Skin of body (tissue), 2 donors: ENCODE data around the gene DEK. TPM values are rescaled to one million over a fixed set of nuclear protein-coding genes. Genes with fewer than 3 reads are reported as not detected.
"Not testable (repeated sequence)": the region's sequence is repeated elsewhere in the genome, so short reads cannot be mapped to it uniquely, and the experiment has no call there.

ENCODE experiments used
- DNase-seq: peaks from one replicate; lab custom pipeline; 2025; lab: John Stamatoyannopoulos, UW
- total RNA-seq: library from RNA; depleted of rRNA; stranded (reverse); fragments of >200 nt; gene quantifications from one replicate; pipeline ENCODE4 v1.2.3, GENCODE V29; 2014

Gene DEK, protein sequence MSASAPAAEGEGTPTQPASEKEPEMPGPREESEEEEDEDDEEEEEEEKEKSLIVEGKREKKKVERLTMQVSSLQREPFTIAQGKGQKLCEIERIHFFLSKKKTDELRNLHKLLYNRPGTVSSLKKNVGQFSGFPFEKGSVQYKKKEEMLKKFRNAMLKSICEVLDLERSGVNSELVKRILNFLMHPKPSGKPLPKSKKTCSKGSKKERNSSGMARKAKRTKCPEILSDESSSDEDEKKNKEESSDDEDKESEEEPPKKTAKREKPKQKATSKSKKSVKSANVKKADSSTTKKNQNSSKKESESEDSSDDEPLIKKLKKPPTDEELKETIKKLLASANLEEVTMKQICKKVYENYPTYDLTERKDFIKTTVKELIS
- total RNA-seq, result 125 TPM

- peak; percentile 88 for DNase-seq
These were observed at the start of gene DEK for GRCh38 chr6:18264219-18264922. Gene DEK (minus strand): TSS chr6:18264530. CDS start chr6:18263987, 543 bp downstream.

DNA sequence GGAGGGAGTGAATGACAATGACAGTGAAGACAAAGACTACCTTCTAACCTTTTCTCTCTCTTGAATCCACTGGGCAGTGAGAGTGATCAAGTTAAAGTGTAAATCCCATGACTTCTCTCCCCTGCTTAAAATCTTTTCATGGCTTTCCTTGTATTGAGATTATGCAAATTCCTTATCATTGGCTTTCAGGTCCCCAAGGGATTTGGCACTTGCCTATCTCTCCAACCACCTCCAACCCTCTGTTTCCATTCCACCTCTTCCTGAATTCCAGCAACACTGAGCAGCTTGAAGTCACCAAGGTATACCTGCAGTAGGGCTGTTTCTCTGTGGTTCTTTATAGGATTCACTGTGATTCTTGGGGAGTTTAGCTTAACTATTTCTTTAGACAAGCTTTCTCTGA is 48.0 kb upstream of the DEK start:
- no peak for DNase-seq

GRCh38 chr6:18310010-18310409 is 45.7 kb upstream of the DEK start:
- not testable (repeated sequence) for DNase-seq

DNA sequence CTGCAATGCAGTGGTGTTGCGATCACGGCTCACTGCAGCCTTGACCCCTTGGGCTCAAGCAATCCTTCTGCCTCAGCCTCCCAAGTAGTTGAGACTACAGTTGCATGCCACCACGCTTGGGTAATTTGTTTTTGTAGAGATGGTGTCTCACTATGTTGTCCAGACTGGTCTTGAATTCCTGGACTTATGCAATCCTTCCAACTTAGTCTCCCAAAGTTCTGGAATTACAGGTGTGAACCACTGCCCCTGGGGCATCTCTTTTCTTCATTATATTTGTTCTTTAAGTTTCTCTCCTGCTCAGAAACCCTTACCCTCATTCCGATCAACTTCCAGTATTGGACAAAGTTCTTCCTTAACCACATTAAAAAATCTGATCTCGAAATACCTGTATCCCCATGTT is 44.7 kb upstream of the DEK start:
- DNase-seq, result no peak

- no peak for DNase-seq
These were observed 43.9 kb upstream of the DEK start for GRCh38 chr6:18308070-18308735.

DNA sequence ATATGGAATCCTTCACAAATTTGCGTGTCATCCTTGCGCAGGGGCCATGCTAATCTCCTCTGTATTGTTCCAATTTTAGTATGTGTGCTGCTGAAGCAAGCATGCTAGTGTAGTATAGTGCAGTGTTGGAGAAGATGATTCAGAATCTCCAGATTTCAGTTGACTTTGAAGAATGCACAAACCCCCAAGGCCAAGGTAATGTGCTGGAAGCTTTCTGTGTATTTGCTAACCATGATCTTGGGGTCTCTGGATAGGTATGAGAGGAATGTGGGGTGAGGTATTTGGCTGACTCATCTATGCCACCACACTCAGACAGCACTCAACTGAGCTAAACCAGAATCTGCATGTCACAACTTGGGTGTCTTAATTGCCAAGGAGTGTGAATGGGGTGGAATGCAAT is 42.6 kb upstream of the DEK start:
- no peak for DNase-seq

- DNase-seq, result no peak
These were observed 38.5 kb upstream of the DEK start for GRCh38 chr6:18302561-18303439.

DNA sequence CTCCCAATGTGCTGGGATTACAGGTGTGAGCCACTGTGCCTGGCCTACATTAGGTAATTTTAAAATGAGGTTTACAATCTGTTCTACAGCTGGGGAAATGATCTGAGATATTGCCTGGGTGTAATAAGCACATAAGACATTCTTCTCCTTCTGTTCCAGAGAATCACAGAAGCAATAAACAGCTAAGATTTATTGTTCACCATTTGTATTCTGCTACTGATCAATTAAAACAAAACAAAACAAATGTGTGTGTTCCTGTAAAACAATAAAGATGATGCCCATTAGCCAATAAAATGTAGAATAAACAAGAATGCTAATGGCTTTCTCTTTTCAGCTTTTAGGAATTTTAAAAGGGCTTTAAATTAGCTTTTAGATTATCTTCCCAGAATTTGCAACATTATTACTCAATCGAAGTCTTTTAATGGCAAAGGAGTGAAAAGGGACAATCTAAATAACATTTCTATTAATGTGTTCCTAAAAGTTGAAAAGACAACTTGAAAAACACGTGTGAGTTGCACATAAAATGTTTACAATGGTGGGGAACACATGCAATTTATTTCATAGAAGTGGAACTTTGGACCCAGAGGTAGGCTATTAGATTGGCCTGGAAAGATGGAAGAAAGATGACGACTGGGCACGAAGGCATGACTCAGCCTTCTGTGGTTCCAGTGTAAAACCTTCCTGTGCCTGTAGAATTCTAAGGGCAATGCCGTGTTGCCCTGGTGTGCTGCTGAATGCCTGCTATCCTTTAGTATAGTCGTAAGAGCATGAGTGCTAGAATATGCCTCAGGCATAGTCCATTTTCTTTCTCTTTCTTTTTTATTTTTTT is 29.0 kb upstream of the DEK start:
- no peak for DNase-seq

GRCh38 chr6:18289283-18289682 is 25.0 kb upstream of the DEK start:
- DNase-seq, result no peak

- DNase-seq, result no peak
These were observed 19.9 kb upstream of the DEK start for GRCh38 chr6:18284261-18284660.

DNA sequence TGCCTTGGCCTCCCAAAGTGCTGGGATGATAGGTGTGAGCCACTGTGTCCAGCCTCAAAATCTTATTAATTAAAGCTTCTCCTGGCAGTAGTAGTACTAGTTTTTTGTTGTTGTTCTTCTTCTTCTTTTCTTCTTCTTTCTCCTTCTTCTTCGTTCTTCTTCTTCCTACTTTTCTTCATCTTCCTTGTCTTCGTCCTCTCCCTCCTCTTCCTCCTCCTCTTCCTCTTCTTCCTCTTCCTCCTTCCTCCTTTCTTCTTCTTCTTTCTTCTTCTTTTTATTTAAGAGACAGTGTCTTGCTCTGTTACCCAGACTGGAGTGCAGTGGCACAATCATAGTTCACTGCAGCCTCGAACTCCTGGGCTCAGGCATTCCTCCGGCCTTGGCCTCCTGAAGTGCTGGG is 17.2 kb upstream of the DEK start:
- DNase-seq, result no peak

DNA sequence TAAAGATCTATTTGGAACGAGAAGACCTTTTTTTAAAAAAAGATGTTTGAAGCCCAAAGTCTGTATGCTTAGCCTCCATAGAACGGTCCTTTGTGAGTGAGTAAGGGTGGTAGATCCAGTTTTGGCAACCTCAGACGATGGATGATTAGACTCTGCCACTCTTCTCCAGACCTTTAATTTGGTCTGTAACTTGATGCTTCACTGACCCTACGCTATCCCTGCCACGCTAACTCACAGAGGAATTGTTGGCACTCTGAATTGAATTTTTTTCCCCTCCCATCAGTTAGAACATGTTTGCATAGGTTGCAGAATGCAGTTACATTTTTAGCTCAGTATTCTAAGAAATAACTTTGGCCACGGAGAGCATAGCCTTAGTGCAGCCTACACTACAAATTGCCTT is 15.8 kb upstream of the DEK start:
- DNase-seq, result no peak

DNA sequence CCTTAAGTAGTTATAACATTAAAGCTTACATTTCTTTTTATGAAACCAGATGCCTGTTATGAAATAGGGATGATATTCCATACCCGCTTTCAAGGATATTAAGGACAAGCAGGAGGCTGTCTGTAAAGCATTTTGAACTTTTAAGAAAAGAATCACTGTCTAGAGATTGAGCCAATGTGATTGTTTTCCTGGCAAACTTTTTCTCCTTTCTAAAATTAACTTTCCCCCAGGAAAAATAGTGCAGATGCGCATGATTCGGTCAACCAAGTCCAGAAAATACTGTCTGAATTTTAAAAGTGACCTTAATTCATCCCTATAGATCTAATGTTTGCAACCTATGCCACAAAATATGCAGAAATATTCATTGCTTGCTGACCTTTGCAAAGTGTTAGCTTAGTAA is 15.1 kb upstream of the DEK start:
- DNase-seq, result no peak

DNA sequence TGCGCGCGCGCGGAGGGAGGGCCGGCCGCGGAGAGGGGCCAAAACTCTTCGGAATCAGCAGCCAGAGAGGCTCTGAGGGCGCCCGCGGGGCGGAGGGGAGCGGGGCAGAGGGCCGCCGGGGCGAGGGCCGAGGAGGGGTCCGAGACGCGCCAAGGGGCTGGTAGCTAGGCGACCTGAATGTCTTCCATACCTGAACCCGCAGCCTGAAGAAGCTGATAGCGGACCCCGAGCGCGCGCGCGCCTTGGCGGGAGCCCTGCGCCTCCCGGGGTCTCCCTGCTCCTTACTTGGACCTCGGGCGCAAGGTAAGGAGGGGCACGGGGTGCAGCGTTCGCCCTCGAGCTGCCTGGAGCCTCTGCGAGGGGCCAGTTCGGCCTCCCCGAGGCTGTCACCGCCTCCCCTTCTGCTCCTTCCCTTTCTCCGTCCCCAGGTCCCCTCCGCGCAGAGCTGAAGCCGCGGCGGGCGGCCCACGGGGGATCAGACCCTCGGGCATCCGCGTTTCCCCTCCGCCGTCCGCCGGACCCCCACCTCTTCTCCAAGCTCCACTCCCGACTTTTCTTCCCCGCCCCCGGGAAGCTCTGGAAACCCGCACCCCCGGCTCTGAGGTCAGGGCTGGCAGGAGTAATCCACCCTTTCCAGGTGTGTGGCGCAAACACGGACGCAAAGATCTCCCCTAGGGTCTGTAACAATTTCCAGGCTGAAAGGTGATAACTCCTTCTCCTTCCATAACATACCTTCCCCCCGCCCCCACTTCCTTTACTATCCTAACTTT is 13.1 kb upstream of the DEK start:
- no peak for DNase-seq

GRCh38 chr6:18276610-18277236 is 12.4 kb upstream of the DEK start:
- DNase-seq, result no peak

- DNase-seq, result no peak
These were observed 5.9 kb upstream of the DEK start for GRCh38 chr6:18270216-18270615.

- no peak for DNase-seq
These were observed 5.4 kb upstream of the DEK start for GRCh38 chr6:18269717-18270116.

DNA sequence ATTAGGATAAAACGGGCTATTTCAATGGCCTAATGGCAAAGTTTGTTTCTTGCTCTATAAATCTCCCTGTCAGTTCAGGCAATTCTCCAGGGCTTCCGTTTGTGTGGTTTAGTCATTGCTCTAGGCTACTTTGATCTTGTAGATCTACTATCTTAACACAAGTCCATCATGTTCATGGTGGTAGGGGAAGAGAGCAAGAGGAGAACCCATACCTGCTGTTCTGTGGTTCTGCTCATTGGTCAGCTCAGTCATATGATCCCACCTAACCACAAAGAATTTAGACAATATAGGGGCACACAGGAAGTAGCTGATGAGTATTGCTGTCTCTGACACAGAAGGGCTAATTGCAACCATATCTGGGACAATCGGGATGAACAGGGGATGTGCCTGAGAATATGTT is 4.9 kb upstream of the DEK start:
- DNase-seq, result no peak

DNA sequence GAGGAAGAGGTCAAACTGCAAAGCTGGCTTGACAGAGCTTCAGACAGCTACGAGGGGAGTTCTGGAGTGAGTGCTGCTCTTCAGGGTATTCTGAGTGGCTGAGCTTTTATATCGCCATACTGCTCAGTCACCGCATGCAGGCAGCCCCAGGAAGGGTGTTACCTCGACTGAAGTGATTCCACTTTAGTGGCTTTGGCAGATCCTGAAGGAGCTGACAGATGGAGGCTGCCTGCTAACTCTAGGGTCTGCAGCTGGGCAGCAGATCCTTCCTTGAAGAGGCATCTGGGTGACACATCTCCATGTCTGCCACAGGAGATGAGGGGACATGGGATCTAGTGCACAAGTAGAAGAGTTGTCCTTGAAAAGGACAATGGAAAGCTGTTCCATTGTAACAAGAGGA is 3.7 kb upstream of the DEK start:
- no peak for DNase-seq
